ENCODE results near the gene KLHL21. TPM values are rescaled to one million over a fixed set of nuclear protein-coding genes. Genes with fewer than 3 reads are reported as not detected.

KLHL21 gene, protein sequence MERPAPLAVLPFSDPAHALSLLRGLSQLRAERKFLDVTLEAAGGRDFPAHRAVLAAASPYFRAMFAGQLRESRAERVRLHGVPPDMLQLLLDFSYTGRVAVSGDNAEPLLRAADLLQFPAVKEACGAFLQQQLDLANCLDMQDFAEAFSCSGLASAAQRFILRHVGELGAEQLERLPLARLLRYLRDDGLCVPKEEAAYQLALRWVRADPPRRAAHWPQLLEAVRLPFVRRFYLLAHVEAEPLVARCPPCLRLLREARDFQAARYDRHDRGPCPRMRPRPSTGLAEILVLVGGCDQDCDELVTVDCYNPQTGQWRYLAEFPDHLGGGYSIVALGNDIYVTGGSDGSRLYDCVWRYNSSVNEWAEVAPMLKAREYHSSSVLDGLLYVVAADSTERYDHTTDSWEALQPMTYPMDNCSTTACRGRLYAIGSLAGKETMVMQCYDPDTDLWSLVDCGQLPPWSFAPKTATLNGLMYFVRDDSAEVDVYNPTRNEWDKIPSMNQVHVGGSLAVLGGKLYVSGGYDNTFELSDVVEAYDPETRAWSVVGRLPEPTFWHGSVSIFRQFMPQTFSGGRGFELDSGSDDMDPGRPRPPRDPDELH
- 33.8 and 39.5 TPM in 2 replicates for total RNA-seq

DNA sequence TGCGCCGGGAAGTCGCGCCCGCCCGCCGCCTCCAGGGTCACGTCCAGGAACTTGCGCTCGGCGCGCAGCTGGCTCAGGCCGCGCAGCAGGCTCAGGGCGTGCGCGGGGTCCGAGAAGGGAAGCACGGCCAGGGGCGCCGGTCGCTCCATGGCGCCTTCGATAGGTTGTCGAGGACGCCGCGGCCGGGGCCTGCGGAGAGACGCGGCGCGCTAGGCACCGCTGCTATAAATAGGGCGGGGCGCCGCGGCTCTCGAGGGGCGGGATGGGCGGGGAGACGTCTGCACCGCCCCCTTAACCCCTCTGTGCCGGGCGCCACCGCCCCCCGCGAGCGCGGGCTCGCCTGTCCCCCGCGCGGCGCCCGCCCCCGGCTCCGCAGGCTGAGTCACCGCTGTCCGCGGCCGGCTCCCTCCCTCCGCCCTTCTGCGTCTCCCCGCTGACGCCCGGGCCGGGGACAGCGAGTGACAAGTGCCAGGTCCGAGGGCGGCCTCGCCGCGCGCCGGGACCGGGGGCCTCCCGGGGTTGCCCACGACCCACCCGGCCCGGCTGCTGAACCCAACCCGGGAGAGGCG lies at the start of gene KLHL21:
Gene KLHL21 (minus strand): TSS at position 201 of the 569 bp plus-strand sequence. CDS start 52 bp downstream, at position 149.

DNA sequence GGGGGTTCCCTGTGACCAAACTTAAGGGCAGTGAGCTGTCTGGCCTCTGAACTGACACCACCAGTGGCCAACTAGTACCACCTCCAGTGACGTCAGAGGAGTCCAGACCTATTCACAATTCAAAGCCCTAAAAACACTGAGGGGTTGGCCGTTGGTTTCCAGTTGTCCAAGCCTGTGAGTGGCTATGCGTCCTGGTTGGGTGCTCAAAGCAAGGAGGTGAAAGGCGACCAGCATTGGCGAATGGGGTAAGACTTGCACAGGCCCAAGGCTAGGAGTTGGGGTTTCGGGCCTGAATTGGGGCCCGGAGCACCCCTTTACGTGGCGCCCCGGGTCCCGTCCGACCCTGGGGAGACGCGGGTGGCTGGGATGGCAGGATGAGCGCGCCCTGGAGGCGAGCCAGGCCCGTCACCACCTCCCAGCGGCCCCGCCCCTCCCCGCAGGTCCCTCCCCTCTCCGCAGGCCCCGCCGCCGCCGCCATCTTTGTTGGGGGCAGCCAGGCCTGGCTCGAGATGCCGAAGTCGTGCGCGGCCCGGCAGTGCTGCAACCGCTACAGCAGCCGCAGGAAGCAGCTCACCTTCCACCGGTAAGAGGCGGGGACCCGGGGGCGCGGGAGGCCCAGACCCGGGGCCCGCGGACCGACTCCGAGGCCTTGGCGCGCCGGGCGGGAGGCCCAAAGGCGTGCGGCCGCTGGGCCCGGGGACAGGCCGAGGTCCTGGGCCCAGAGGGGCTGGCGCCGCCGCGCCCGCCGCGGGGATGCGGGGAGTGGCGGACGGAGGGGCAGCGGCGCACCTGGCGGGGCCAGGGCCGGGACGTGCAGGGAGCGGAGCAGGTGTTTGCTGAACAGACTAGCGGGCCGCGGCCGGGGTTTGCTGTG lies 22.3 kb upstream of the KLHL21 start, which contains the start of gene THAP3:
Gene THAP3 (plus strand): TSS at position 159 of the 874 bp plus-strand sequence. CDS start 351 bp downstream, at position 510.

DNA sequence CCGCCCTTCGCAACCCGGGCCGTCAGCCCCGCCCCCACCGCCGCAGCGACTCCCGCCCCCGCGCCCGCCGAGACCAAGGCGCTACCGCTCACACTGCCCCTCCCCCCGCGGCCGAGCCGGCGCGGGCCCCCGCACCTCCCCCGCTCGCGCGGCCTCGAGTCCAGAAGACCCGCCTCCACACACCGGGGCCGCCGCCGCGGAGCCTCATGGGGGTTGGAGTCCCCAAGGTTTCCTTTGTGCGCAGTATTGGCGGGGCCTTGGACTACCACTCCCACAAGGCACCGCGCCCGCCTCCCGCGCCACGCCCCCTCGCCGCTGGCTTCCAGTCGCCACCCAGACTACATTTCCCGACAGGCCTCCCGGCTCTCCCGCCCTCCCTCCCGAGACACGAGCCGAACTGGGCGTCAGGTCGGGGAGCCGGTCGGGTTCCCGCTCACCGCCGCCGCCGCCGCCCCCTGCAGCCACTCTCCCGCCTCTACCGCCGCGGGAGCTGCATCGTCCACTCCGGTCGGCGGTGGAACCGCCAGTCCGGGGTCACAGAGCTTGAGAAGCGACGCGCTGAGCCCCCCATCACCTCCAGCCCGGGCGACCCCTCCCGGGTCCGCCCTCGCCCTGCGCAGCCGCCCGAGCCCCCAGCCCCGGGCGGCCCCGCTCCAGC lies 10.8 kb upstream of the KLHL21 start, which contains the start of gene PHF13:
Gene PHF13 (plus strand): TSS at position 371 of the 658 bp plus-strand sequence. CDS start 336 bp downstream, outside the sequence.

DNA sequence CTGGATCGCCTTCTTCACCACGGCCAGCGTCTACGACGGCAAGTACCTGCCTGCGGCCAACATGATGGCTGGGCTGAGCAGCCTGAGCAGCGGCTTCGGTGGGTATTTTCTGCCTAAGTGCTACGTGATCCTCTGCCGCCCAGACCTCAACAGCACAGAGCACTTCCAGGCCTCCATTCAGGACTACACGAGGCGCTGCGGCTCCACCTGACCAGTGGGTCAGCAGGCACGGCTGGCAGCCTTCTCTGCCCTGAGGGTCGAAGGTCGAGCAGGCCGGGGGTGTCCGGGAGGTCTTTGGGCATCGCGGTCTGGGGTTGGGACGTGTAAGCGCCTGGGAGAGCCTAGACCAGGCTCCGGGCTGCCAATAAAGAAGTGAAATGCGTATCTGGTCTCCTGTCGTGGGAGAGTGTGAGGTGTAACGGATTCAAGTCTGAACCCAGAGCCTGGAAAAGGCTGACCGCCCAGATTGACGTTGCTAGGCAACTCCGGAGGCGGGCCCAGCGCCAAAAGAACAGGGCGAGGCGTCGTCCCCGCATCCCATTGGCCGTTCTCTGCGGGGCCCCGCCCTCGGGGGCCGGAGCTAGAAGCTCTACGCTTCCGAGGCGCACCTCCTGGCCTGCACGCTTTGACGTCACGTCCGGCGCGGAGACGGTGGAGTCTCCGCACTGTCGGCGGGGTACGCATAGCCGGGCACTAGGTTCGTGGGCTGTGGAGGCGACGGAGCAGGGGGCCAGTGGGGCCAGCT lies 23.1 kb downstream of the KLHL21 start, which contains the start of gene ZBTB48:
Gene ZBTB48 (plus strand): TSS at position 621 of the 745 bp plus-strand sequence. CDS start 616 bp downstream, outside the sequence.

DNA sequence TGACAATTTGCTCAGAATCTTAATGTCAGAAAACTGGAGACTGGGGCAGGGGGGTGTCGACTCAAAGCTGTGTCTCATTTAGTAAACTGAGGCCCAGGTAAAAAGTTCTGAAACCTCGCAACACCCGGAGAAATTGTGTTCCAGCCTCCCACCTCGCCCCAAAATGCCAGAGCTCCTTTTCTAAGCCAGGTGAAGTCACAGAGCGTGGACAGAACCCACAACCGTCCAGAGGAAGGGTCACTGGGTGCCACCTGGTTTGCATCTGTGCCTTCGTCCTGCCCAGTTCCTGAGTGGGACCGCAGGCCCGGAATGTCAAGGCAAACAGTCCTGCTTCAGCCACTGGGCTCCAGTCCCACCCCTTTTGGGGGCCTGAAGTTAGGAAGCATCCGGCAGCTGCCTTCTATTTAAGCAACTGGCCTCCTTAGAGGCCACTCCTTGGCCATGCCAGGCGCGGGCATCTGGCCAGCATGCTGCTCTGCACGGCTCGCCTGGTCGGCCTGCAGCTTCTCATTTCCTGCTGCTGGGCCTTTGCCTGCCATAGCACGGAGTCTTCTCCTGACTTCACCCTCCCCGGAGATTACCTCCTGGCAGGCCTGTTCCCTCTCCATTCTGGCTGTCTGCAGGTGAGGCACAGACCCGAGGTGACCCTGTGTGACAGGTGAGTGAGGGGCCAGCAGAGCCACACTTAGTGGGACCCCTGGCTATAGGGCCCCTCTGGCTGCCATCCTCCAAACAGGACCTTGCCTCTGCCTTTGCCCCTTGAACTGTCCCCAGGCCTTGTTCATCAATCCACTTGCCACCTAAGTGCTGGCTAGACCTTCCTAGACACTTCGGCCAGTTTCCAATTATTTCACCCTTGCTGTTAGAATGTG lies 47.5 kb downstream of the KLHL21 start, which contains the start of gene TAS1R1:
Gene TAS1R1 (plus strand): TSS at position 401 of the 872 bp plus-strand sequence. CDS start 67 bp downstream, at position 468.

GRCh38 chr1:6554031-6554906 lies 48.4 kb downstream of the KLHL21 start, which contains the start of gene NOL9:
NOL9 (minus strand) TSS chr1:6554513; CDS start chr1:6554502, 11 bp downstream.

Other genes with a start within 250 kb of the KLHL21 start
- gene ACOT7, start 209.1 kb downstream of the KLHL21 start, total RNA-seq: 82.0 and 83.9 TPM in 2 replicates
- 0.75 and 0.92 TPM in 2 replicates for gene HES2, start 182.9 kb downstream of the KLHL21 start, total RNA-seq
- not detected in 2 replicates for gene ESPN, start 178.1 kb downstream of the KLHL21 start, total RNA-seq
- gene TNFRSF25, start 136.7 kb downstream of the KLHL21 start, total RNA-seq: 5.4 and 7.5 TPM in 2 replicates
- 18.2 and 28.7 TPM in 2 replicates for gene PLEKHG5, start 111.2 kb downstream of the KLHL21 start, total RNA-seq
- gene NOL9, start 48.4 kb downstream of the KLHL21 start, total RNA-seq: 15.3 and 17.0 TPM in 2 replicates
- 0.40 and 0.44 TPM in 2 replicates for gene TAS1R1, start 47.6 kb downstream of the KLHL21 start, total RNA-seq
- 16.2 and 16.4 TPM in 2 replicates for gene ZBTB48, start 22.9 kb downstream of the KLHL21 start, total RNA-seq
- gene PHF13, start 10.9 kb upstream of the KLHL21 start, total RNA-seq: 12.9 and 13.3 TPM in 2 replicates
- 17.4 and 18.4 TPM in 2 replicates for gene THAP3, start 22.0 kb upstream of the KLHL21 start, total RNA-seq
- 47.4 and 49.9 TPM in 2 replicates for gene DNAJC11, start 98.9 kb upstream of the KLHL21 start, total RNA-seq
- 57.6 and 63.1 TPM in 2 replicates for gene CAMTA1, start 182.6 kb upstream of the KLHL21 start, total RNA-seq

Data from aortic smooth muscle cell (primary cell).